D341Med (cell line): ENCODE results near the gene SMIM22.
"Not testable (repeated sequence)": the region's sequence is repeated elsewhere in the genome, so short reads cannot be mapped to it uniquely, and the experiment has no call there.

Experiments used
- DNase-seq: peaks from one replicate; pipeline ENCODE4 v3.0.0; 2012; ENCODE audit warnings: low spot score

Gene SMIM22

DNA sequence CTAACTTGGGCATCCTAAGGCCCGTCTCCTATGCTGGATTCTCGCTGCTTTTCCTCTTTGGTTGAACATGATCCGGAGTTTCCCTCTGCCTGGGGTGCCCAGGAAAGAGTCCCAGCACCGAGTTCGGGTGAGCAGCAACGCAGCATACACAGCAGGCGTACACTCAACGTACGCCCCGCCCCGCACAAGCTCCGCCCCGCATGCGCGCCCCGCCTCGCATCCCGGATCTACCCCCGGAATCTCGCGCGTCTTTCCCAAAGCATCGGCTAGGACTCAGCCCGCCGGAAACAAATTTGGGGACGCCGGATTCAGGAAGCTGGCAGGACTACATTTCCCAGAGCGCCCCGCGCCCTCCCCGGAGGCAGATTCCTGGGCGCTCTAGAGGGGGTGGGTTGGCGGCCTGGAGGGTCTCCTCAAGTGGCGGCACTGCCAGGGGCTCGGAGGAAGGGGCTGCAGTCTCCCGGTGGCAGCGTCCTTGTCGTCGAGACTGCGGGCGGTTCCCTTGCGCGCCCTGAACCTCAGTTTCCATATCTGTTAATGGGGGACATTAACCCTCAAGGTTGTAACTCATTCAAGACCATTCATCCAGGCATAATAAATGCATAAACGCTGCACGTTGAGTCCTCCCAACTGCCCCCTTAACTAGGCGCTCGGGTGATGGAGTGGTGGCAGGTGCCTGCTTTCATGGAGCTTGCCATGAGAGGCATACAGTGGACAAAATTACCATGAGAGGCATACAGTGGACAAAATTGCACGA lies 26.4 kb upstream of the SMIM22 start:
- DNase-seq: peak; percentile 94

DNA sequence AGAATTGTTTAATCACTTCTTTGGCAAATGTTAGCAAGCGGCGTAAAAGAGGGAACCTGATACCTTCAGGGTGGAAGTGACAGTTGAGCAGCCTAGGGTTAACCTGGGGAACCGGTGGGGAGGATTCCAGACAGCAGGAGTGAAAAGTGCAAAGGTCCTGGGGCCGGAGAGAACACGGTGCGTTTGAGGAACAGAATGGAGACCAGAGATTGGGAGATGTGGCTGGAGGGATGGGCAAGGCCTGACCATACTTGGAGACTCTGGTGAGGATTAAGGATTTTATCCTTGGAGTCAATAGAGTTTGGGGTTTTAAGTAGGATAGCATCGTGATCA lies 25.9 kb upstream of the SMIM22 start:
- no peak for DNase-seq

DNA sequence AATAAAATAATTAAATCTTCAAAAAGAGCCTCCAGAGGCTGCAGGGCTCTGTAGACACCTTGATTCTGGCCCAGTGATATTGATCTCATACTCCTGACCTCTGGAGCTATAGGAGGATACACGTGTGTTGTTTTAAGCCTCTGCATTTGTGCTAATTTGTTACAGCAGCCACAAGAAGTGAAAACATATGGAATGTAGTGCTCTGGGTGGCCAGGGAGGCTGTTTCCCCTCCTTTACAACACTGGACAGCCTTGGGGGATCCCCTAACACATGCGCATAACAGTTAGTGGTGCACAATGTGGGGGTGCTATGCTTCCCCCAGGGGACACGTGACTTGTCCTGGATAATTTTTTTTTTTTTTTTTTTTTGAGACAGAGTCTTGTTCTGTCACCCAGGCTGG lies 23.5 kb upstream of the SMIM22 start:
- DNase-seq: no peak

DNA sequence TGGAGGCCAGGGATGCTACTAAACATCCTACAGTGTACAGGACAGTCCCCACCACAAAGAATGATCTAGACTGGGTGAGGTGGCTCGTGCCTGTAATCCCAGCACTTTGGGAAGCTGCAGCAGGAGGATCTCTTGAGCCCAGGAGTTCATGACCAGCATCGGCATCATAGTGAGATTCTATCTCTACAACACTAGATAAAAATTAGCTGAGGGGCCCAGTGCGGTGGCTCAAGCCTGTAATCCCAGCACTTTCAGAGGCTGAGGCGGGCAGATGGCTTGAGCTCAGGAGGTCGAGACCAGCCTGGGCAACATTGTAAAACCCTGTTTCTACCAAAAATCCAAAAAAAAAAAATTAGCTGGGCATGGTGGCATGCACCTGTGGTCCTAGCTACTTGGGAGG lies 22.8 kb upstream of the SMIM22 start:
- DNase-seq: no peak

DNA sequence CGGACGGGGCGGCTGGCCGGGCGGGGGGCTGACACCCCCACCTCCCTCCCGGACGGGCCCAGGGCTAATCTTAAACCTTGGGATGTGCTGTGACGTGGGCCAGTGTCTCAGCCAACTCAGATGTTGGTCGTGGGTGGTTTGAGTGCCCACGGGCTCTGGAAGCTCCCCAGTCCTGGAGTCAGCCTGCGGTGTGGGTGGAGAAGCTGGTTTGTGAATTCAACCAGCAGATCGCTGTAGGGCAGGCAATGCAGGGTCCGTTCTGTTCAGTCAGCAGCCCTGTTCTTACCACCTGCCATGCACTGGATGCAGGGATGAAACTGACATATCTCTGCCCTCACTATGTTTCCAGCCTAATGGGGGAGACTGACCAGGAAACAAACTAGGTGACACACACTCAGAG lies 20.2 kb upstream of the SMIM22 start:
- no peak for DNase-seq

DNA sequence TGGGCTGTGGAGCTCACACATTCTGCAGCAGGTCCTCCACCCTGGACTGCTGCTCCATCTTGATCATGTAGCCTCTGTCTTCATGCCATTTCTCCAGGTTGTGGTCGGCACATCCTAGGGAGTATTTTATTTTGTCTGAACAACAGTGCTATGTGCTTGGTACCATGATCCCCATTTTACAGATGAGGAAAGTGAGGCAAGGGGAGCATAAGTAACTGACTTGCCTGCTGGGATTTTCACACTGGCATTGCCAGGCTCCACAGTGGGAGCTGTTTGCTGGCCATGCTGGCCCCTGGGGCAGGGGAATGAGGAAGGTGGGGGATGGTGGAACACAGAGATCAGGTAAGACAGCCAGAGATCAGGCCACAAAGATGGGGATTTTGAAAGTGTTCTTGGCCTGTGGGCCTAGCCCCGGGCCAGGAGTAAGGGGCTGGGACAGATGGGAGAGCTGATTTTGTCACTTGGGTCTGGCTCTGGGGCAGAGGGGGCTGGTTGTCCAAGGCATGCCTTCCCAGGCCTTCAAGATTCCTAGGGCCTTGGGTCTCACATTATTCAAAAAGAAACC lies 18.9 kb upstream of the SMIM22 start:
- DNase-seq: no peak

DNA sequence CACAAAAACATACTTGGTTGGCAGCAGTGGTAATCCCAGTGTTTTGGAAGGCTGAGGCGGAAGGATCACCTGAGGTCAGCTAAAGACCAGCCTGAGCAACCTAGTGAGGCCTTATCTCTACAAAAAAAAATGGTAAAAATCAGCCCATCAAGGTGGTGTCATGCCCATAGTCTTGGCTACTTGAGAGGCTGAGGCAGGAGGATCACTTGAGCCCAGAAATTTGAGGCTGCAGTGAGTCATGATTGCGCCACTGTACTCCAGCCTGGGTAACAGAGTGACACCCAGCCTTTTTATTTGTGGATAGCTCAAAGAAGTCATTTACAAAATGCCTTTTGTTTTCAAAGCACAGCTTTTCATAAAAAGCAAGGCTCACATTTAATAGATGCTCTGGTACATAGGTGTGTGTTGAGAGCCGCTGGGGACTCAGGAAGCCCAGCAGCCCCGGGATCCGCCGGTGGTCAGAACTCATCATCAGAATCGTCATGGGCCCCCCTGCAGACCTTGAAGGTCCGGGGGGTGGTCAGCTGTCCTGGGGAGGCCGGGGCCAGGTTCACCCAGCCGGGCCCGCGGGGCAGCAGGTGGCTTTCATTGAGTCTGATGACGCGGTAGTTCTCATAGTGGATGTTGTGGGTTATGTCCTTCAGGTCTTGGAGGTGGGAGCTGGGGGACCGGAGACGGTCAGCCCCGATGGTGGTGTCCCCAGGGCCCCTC lies 17.7 kb upstream of the SMIM22 start:
- no peak for DNase-seq

DNA sequence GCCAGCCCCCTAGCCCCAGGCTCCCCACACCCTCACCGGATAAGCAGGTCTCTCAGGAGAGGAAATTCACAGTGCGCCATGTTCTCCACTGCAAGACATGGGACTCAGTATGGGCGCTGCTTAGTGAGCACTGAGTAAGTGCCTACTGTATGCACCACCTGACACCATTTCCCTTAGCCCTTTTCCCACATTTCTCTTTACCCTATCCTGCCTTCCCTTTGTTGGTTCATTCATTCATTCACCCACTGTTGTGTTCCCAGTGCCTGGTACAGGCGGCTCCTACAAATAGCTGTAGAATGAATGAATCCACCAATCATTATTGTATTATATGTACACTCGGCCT lies 17.1 kb upstream of the SMIM22 start:
- DNase-seq: no peak

DNA sequence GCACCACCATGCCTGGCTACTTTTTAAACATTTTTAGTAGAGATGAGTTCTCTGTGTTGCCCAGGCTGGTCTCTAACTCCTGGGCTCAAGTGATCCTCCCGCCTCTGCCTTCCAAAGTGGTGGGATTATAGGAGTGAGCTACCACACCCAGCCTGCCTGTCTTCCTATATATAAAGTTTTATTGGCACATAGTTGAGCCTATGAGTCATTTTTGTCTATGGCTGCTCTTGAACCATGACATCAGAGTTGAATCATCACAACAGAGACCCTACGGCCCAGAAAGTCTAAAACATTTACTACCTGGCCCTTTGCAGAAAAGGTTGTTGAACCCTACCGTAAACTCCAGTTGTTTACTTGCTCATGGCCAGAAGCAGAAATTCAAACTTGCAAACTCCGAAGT lies 14.9 kb upstream of the SMIM22 start:
- no peak for DNase-seq

DNA sequence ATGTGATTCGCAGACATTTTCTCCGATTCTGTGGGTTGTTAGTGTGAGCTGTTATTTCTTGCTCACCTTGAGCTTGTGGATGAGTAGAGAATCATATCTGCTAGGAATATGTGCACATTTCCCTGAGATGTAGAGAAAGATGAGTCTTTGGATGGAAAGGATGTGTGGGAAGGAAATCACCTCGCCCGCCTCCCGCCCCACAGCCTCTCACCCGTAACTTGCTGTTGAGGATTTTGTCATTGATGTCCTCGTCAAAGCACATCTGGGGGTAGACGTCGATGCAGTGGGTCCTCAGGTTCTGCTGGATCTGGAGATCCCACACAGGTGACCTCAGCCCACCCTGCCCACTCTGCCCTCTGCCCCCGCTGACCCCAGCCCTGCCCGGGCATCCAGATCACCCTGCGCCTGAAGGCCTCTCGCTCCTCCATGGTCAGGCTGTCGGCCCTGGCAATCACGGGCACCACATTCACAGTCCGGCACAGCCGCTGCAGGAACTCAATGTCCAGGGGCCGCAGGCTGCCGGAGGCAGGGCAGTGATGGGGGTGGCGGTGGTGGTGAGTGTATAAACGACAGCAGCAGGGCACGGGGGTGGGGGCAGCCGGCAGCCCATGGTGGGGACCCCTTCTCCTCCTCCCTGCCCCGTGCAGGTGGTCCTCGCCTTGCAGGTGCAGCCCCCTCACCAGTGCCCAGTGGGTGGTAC lies 11.8 kb upstream of the SMIM22 start:
- DNase-seq: no peak

DNA sequence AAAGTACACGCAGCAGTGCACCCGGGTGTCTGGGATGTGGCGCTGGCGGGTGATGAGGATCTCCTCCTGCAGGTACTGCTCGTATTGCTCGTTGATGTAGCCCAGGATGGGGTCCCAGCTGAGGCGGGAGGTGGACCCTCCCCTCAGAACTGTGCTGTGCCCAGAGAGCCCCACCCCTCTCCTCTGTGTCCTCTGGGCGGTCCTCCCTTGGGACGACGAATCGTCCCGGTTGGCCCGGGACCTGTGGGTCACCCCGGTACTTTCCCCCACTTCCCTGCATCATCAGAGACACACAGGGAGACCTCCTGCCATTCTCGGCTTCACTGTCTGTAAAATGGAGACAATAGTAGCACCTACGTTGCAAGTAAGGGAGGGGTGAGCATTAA lies 11.2 kb upstream of the SMIM22 start:
- no peak for DNase-seq

DNA sequence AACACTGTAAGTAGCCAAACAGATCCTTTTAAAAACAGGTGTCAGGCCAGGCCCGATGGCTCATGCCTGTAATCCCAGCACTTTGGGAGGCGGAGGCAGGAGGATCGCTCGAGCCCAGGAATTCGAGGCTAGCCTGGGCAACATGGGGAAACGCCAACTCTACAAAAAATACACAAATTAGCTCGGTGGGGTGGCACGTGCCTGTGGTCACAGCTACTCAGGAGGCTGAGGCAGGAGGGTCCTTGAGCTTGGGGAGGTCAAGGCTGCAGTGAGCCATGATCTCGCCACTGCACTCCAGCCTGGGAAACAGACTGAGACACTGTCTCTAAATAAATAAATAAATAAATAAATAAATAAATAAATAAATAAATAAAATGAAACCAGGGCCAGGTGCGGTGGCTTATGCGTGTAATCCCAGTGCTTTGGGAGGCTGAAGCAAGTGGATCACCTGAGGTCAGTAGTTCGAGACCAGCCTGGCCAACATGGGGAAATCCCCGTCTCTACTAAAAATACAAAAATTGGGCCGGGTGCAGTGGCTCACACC lies 10.7 kb upstream of the SMIM22 start:
- not testable (repeated sequence) for DNase-seq

DNA sequence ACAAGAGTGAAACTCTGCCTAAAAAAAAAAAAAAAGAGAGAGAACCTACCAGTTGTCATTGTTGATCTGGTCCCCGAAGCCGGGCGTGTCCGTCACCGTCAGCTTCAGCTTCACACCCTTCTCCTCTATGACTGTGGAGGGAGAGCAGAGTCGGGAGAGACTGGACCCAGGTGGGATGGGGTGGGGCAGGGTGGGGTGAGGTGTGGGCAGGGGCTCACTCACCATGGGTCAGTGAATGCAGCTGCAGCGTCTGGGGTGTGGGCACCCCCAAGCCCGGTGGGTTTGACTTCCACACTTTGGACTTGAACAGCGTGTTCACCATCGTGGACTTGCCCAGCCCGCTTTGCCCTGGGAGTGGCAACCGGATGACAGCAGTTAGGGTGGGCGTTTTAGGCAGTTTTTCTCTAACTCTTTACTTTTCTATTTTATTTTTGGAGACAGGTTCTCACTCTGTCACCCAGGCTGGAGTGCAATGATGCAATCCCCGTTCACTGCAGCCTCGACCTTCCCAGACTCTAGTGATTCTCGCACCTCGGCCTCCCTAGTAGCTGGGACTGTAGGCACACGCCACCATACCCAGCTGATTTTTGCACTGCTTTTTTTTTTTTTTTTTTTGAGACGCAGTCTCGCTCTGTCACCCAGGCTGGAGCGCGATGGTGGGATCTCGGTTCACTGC lies 9.3 kb upstream of the SMIM22 start:
- no peak for DNase-seq

DNA sequence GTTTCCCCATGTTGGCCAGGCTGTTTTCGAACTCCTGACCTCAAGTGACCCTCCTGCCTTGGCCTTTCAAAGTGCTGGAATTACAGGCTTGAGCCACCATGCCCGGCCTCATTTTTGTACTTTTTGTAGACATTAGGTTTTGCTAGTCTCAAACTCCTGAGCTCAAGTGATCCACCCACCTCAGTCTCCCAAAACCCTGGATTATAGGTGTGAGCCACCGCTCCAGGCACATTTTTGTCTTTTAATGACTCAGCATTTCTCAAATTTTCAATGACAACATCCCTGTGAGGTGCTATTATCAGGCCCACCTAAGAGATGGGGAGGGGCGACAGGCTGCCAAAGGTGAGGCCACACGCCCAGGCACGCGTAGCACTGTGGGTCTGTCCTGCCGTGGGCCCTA lies 8.1 kb upstream of the SMIM22 start:
- DNase-seq: no peak

DNA sequence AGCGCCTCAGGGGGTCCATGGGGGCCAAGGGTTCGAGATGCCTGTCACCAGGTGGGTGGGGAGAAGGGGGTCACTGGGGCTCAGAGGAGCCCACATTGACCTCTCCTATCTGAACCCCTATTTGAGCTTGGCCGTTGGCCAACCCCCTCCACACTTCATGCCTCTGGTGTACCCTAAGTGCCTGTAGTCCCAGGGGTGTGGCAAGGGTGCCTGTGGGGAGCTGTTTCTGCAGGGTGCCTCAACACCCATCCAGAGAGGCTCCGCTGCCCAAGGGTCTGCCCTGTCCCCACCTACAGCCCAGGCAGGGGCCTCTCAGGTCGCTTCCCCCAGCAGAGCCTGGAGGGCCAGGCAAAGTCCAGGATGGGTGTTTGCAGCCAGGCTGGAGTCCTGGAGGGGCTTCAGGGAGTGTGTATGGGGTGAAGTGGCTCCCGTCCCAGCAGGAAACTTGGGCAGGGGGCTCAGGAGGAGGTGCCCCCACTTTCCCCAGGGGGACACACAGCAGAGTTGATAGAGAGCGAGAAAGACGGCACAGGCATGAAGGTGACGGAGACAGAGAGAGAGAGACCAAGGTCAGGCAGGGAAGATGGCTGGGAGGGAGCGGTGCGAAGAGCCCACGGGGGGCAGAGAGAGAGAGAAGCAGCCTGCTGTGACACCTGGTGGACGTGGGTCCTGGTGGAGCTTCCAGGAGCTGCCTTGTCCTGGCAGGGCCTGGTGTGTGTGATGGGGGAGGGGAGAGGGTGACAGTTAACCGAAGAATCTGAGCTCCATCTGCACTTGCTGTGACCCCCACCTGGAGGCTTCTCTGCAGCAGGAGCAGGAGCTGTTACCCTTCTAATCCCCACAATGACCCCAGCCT lies 7.3 kb upstream of the SMIM22 start, which contains the start of gene SEPTIN12:
TSS of gene SEPTIN12 (minus strand) at position 719 of the 856 bp plus-strand sequence. CDS start at position 19, 700 bp downstream.
- DNase-seq: no peak

DNA sequence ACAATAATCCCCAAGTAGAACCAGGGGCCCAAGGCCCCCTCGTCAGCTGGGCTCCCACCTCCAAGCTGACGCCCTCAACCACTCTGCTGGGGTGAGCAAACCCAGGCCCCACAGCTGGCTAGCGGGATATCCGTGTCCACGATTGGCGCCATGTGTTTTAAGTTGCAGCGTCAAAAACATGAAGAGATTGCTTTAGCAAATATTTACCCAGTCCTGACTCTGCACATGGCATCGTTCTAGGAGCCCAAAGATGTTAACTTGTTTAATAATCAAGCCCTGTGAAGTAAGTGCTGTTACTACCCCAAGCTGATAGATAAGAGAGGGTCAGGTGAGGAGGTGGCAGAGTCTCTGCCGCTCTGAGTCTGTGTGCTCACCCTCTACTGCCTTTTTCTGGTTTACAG lies 6.7 kb upstream of the SMIM22 start:
- no peak for DNase-seq

DNA sequence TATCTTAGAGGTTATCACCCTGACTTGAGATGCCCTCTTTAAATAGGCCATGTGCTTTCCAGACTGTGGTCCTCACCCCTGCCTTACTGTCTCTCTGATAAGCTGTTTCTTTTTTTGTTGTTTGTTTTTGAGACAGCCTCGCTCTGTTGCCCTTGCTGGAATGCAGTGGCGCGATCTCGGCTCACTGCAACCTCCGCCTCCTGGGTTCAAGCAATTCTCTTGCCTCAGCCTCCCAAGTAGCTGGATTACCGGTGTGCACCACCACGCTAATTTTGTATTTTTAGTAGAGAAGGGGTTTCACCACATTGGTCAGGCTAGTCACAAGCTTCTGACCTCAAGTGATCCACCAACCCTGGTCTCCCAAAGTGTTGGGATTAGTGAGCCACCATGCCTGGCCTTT lies 6.3 kb upstream of the SMIM22 start:
- DNase-seq: no peak

DNA sequence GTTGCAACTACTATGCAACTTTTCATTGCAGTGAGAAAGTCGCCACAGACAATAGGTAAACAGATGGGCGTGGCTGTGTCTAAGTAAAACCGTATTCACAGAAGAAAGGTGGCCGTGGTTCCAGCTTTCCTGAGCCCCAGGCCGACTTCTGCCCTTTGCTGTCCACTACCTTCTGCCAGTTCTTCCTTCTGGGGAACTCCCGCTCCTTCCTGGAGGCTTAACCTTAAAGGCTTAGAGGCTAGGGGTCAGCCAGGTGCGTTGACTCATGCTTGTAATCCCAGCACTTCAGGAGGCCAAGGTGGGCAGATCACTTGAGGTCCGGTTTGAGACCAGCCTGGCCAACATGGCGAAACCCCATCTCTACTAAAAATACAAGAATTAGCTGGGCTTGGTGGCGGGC lies 4.9 kb upstream of the SMIM22 start:
- DNase-seq: no peak

DNA sequence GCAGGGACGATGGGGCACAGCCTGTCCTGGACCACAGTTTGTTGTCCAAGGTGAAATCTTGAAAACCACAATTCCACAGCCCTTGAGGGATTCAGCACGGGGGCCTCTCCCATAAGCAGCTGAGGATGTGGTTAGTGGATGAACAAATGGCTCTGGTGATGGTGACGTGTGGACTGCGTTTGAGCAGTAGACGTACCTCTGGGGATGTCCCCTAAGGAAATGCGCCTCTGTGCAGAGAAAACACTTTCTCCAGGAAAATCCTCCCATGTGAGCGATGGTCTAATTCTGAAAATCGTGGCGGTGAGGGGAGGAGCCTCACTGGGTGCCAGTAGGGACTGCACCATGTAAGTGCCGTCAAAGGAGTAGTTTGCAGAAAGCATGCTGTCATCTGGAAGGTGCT lies 4.3 kb upstream of the SMIM22 start:
- no peak for DNase-seq

DNA sequence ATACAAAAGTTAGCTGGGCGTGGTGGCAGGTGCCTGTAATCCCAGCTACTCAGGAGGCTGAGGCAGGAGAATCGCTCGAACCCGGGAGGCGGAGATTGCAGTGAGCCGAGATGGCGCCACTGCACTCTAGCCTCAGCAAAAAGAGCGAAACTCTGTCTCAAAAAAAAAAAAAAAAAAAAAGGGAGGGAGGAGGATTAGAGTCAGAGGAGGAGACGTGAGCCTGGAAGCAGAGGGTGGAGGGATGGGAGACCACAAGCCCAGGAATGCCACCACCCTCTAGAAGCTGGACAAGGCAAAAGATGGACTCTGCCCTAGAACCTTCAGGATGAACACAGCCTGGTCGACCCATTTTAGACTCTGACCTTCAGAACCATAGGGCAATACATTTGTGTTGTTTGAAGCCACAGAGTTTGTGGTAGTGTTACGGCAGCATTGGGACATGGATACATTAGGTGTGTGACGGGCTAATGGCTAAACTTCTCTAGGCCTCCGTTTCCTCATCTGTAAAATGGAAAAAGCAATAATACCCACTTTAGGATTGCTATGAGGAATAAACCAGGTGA lies 2.1 kb upstream of the SMIM22 start:
- no peak for DNase-seq
